GM19025 (cell line): Measurements from ENCODE around the gene RDX.

Experiments
- ATAC-seq: cut with Tn5 transposase; IDR thresholded peaks from one replicate; pipeline ENCODE4 v1.9.1; 2021; ENCODE audit warnings: mild to moderate bottlenecking, low read depth, moderate library complexity; ENCODE audit not compliant: unreplicated experiment

RDX gene

DNA sequence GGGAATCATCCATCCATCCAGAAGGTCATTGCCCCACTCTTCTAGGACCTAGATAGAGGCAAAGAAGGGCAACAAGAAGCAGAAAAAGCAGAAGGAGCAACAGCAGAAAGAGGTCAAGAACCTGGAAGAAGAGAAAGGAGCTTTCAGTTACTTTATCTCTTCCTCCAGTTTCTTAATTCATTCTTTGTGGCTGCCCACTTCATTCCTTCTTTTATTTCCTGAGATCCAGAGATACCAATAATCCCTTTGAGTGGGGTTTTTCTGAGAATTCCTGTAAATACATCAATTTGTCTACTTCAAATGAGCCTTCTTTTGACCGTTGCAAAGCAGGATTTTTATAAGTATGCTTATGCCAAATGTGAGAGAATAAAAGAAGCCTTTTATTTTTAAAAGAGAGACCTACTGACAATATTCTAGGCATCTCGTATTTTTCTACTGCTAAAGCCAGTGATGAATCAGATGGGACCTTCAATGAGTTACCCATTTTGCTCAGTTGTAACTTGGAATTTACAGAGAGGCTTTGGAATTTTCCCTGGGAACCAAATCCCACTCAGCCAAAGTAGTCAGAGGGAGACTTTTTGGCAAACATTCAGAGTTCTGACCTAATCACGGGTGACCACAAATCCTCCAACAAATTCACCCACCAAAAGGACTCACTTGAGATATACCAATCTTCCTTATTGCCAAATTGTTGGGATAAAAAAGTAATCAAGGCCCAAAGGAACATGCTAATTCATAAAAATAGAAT lies 148.3 kb downstream of the RDX start:
- ATAC-seq: no peak

GRCh38 chr11:110141812-110142211 lies 154.6 kb downstream of the RDX start:
- ATAC-seq: no peak

GRCh38 chr11:110134110-110134509 lies 162.3 kb downstream of the RDX start:
- ATAC-seq: no peak

DNA sequence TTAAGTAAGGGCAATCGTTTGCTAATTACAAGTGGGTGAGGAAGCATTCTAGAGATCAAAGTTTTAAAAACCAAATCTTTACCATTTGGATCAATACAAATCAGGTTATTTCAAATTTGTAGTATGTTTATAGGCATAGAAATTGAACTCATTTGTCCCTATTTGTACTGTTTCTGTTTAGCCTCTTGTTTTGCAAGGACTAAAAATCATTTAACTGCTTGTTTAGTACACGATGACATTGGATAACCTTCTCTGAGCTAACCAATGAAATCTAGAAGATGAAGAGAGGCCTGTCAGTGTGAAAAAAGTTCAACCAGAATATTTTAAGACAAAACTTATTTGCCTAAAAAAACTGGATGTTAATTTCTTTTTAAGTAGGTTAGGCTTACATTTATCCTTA lies 163.3 kb downstream of the RDX start:
- ATAC-seq: no peak

GRCh38 chr11:110131386-110132123 lies 164.9 kb downstream of the RDX start:
- no peak for ATAC-seq

GRCh38 chr11:110130642-110131238 lies 165.7 kb downstream of the RDX start:
- ATAC-seq: no peak

DNA sequence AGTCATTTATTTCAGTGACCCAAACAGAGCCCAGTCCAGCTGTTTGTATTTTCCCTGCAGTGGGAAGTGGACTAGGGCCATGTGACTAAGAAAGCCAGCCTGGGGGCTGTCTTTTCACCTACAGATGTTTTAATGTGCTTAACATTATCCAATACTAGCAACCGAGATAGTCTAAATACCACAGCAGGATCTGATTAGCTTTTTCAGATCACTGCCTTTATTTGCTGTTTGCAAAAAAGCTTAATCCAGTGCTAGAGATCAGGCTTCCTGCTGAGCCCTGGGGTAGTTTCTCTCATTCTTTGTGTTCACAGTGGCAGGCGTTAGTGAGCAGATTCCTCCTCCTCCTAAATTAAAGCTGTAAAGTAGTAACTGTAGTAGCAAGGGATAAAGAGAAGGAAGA lies 168.3 kb downstream of the RDX start:
- ATAC-seq: no peak

- ATAC-seq: no peak
These were observed 169.5 kb downstream of the RDX start for GRCh38 chr11:110126936-110127335.

GRCh38 chr11:110125632-110126031 lies 170.8 kb downstream of the RDX start:
- no peak for ATAC-seq
